H1 (cell line): ENCODE results near the gene FAAH2. TPM values are rescaled to one million over a fixed set of nuclear protein-coding genes. Genes with fewer than 3 reads are reported as not detected.
A peak's percentile ranks its signal among the peaks of the same experiment; 100 is the strongest.

Experiments used
- CTCF ChIA-PET: fragments of 300-600 bp; sonication (Branson Sonifier 250); formaldehyde crosslinking; loops from one replicate; lab custom pipeline; 2021; ENCODE audit not compliant: partially characterized antibody; lab: Charles Lee
- POLR2A ChIA-PET: fragments of 300-600 bp; sonication (Branson Sonifier 250); formaldehyde crosslinking; loops from one replicate; lab custom pipeline; 2021; ENCODE audit warnings: inconsistent platforms; ENCODE audit not compliant: partially characterized antibody; lab: Charles Lee
- DNase-seq, 2 experiments: peaks; one replicate each; pipeline versions ENCODE4 v3.0.0 to v3.0.0-alpha.2; 2010 to 2022; ENCODE audit warnings: low spot score in 2 of 2, low read depth in 1 of 2, mixed read lengths in 1 of 2
- FAIRE-seq: peaks from 2 replicates; lab custom pipeline; 2011; peaks lifted over from hg19 to GRCh38; lab: Jason Lieb, UNC
- H2AFZ ChIP-seq: 2 replicates; pipeline ENCODE4 v1.8.1; 2012; ENCODE audit warnings: low read length, inconsistent platforms
- H2AK5ac ChIP-seq: 2 replicates; pipeline ENCODE4 v1.6.1; 2013; ENCODE audit warnings: low read depth, low read length
- H2BK120ac ChIP-seq: replicated peaks from 2 replicates; pipeline ENCODE3; 2013; ENCODE audit warnings: low read depth, low read length, inconsistent platforms
- H2BK12ac ChIP-seq: 2 replicates; pipeline ENCODE4 v1.6.1; 2013; ENCODE audit warnings: low read depth, low read length
- H2BK15ac ChIP-seq: 2 replicates; pipeline ENCODE4 v1.6.1; 2013; ENCODE audit warnings: low read length
- H2BK20ac ChIP-seq: 2 replicates; pipeline ENCODE4 v1.6.1; 2013; ENCODE audit warnings: low read length
- H2BK5ac ChIP-seq: 2 replicates; pipeline ENCODE4 v1.6.1; 2013; ENCODE audit warnings: low read depth, low read length
- H3K14ac ChIP-seq: 2 replicates; pipeline ENCODE4 v1.6.1; 2013; ENCODE audit warnings: inconsistent platforms; ENCODE audit not compliant: insufficient read length
- H3K18ac ChIP-seq: 2 replicates; pipeline ENCODE4 v1.6.1; 2013; ENCODE audit warnings: low read length; ENCODE audit errors: extremely low read depth
- H3K23ac ChIP-seq: 2 replicates; pipeline ENCODE4 v1.6.1; 2013; ENCODE audit warnings: inconsistent platforms; ENCODE audit not compliant: insufficient read length
- H3K23me2 ChIP-seq: 2 replicates; pipeline ENCODE4 v1.6.1; 2013; ENCODE audit warnings: low read depth, low read length
- H3K27ac ChIP-seq: 2 replicates; pipeline ENCODE4 v1.6.1; 2011; ENCODE audit warnings: low read depth, low read length, inconsistent platforms
- H3K27me3 ChIP-seq, 4 experiments: replicated peaks in 1 of 4; 1 replicate in 1 of 4; 2 replicates in 3 of 4; pipeline versions ENCODE4 v1.6.1 to v1.8.1; 2011 to 2013; ENCODE audit warnings: low read length in 3 of 4, mild to moderate bottlenecking in 3 of 4, inconsistent platforms in 2 of 4, mixed read lengths in 2 of 4, moderate library complexity in 1 of 4; ENCODE audit not compliant: control insufficient read depth in 3 of 4, insufficient read depth in 3 of 4; ENCODE audit errors: extremely low read depth in 1 of 4
- H3K36me3 ChIP-seq, 4 experiments: 2 replicates each; pipeline versions ENCODE4 v1.6.1 to v1.8.1; 2011 to 2013; ENCODE audit warnings: mild to moderate bottlenecking in 4 of 4, low read length in 3 of 4, moderate library complexity in 2 of 4, control low read depth in 1 of 4, inconsistent platforms in 1 of 4; ENCODE audit not compliant: insufficient read depth in 4 of 4, control insufficient read depth in 2 of 4
- H3K4ac ChIP-seq: replicated peaks from 2 replicates; pipeline ENCODE3; 2013; ENCODE audit warnings: low read length, low read depth, mixed read lengths, inconsistent platforms; ENCODE audit not compliant: insufficient read length
- H3K4me1 ChIP-seq, 4 experiments: replicated peaks in 1 of 4; 1 replicate in 1 of 4; 2 replicates in 3 of 4; pipeline versions ENCODE4 v1.6.1 to v1.8.1; 2011 to 2013; ENCODE audit warnings: low read length in 3 of 4, inconsistent platforms in 2 of 4, mixed read lengths in 1 of 4; ENCODE audit not compliant: insufficient read depth in 4 of 4, control insufficient read depth in 3 of 4
- H3K4me2 ChIP-seq, 2 experiments: 2 replicates each; pipeline versions ENCODE4 v1.6.1 to v1.8.1; 2011 to 2013; ENCODE audit warnings: low read depth in 2 of 2, low read length in 2 of 2, control low read depth in 1 of 2, inconsistent platforms in 1 of 2, mild to moderate bottlenecking in 1 of 2; ENCODE audit not compliant: insufficient read depth in 1 of 2
- H3K4me3 ChIP-seq, 4 experiments: fragments of 200-600, 300-600 bp in 1 of 4; sonication (generic), shearing (Covaris generic), sonication (Bioruptor Twin) in 1 of 4; 2 replicates each; pipeline versions ENCODE4 v1.5.1 to v1.8.1; 2011 to 2016; ENCODE audit warnings: low read length in 4 of 4, low read depth in 3 of 4, control low read depth in 2 of 4, inconsistent platforms in 2 of 4, mild to moderate bottlenecking in 2 of 4, mixed read lengths in 1 of 4, moderate library complexity in 1 of 4; ENCODE audit not compliant: insufficient read depth in 2 of 4; ENCODE audit errors: extremely low read depth in 1 of 4
- H3K56ac ChIP-seq: replicated peaks from 2 replicates; pipeline ENCODE3; 2013; ENCODE audit warnings: low read depth, mild to moderate bottlenecking, mixed read lengths, low read length, inconsistent platforms; ENCODE audit not compliant: insufficient read length
- H3K79me1 ChIP-seq: 2 replicates; pipeline ENCODE4 v1.6.1; 2013; ENCODE audit warnings: low read depth, low read length, control low read depth
- H3K79me2 ChIP-seq, 2 experiments: 2 replicates each; pipeline versions ENCODE4 v1.6.1 to v1.8.1; 2012 to 2013; ENCODE audit warnings: low read length in 2 of 2, mild to moderate bottlenecking in 2 of 2, inconsistent platforms in 1 of 2; ENCODE audit not compliant: insufficient read depth in 2 of 2, control insufficient read depth in 1 of 2
- H3K9ac ChIP-seq, 4 experiments: replicated peaks in 1 of 4; 1 replicate in 1 of 4; 2 replicates in 3 of 4; pipeline versions ENCODE4 v1.6.1 to v1.8.1; 2011 to 2013; ENCODE audit warnings: low read depth in 3 of 4, low read length in 3 of 4, control low read depth in 2 of 4, mild to moderate bottlenecking in 2 of 4, moderate library complexity in 2 of 4, inconsistent platforms in 1 of 4; ENCODE audit errors: extremely low read depth in 1 of 4
- H3K9me3 ChIP-seq, 2 experiments: 2 replicates each; pipeline versions ENCODE4 v1.6.1 to v1.8.1; 2012 to 2013; ENCODE audit warnings: mild to moderate bottlenecking in 2 of 2, moderate library complexity in 2 of 2, control low read depth in 1 of 2, inconsistent platforms in 1 of 2, low read depth in 1 of 2, low read length in 1 of 2, mixed read lengths in 1 of 2; ENCODE audit not compliant: insufficient read depth in 2 of 2
- H4K20me1 ChIP-seq, 2 experiments: replicated peaks in 1 of 2; 2 replicates each; pipeline versions ENCODE3 to v1.8.1; 2011 to 2013; ENCODE audit warnings: inconsistent platforms in 2 of 2, low read length in 2 of 2, mild to moderate bottlenecking in 1 of 2; ENCODE audit not compliant: insufficient read depth in 2 of 2, control insufficient read depth in 1 of 2
- H4K5ac ChIP-seq: 2 replicates; pipeline ENCODE4 v1.6.1; 2013; ENCODE audit warnings: low read length, low read depth, mixed read lengths, inconsistent platforms; ENCODE audit not compliant: insufficient read length
- H4K8ac ChIP-seq: 2 replicates; pipeline ENCODE4 v1.8.0; 2013; ENCODE audit warnings: mild to moderate bottlenecking, moderate library complexity, low read length, inconsistent platforms; ENCODE audit not compliant: insufficient read depth; ENCODE audit errors: extremely low read depth
- H4K91ac ChIP-seq: replicated peaks from 2 replicates; pipeline ENCODE3; 2013; ENCODE audit warnings: low read length, mixed read lengths, inconsistent platforms; ENCODE audit not compliant: insufficient read length
- EP300 ChIP-seq, 2 experiments: IDR thresholded peaks; 1 replicate in 1 of 2; 2 replicates in 1 of 2; pipeline ENCODE4 v1.6.1; 2011 to 2012; ENCODE audit warnings: low read depth in 2 of 2, low read length in 2 of 2, mild to moderate bottlenecking in 2 of 2, borderline replicate concordance in 1 of 2, inconsistent platforms in 1 of 2, moderate library complexity in 1 of 2
- KDM1A ChIP-seq: fragments of 200-600, 300-600 bp; sonication (generic); IDR thresholded peaks from 2 replicates; pipeline ENCODE4 v1.7.1; 2016; ENCODE audit warnings: mild to moderate bottlenecking, low read length, borderline replicate concordance
- MAX ChIP-seq: IDR thresholded peaks from 2 replicates; pipeline ENCODE4 v1.6.1; 2012; ENCODE audit warnings: inconsistent platforms
- RAD21 ChIP-seq, 2 experiments: IDR thresholded peaks in 1 of 2; conservative IDR thresholded peaks in 1 of 2; 2 replicates each; pipeline ENCODE4 v1.6.1; 2011; ENCODE audit warnings: low read depth in 2 of 2, low read length in 2 of 2, improper control_type of control experiment in 1 of 2, inconsistent platforms in 1 of 2, mild to moderate bottlenecking in 1 of 2, moderate library complexity in 1 of 2
- RBBP5 ChIP-seq: IDR thresholded peaks from 2 replicates; pipeline ENCODE4 v1.7.1; 2012; ENCODE audit warnings: low read depth, mild to moderate bottlenecking, inconsistent platforms, low read length, moderate library complexity, borderline replicate concordance
- USF2 ChIP-seq: IDR thresholded peaks from 2 replicates; pipeline ENCODE4 v1.6.1; 2011; ENCODE audit warnings: low read length, improper control_type of control experiment
- polyA plus RNA-seq, 7 experiments: library from polyadenylated mRNA; depleted of rRNA in 3 of 7; stranded (reverse) in 5 of 7; unstranded in 2 of 7; fragments of >200 nt in 5 of 7; fragments of 200-250 nt in 2 of 7; gene quantifications; 1 replicate in 5 of 7; 2 replicates in 1 of 7; 4 replicates in 1 of 7; pipeline versions ENCODE4 v1.2.1 to v1.2.3, GENCODE V29; 2011 to 2013; ENCODE audit warnings: missing spikeins in 2 of 7, mixed read lengths in 2 of 7
- total RNA-seq: library from RNA; stranded (reverse); fragmentation: NEBNext Ultra II Directional; extraction: Animal tissue kit (Norgen Biotek cat#: 25700); gene quantifications from 2 replicates; pipeline ENCODE4 v1.2.1, GENCODE V29; 2021
- TF ChIP-seq, protein P1 (sequence below), 3 experiments: IDR thresholded peaks; 1 replicate in 2 of 3; 2 replicates in 1 of 3; pipeline versions ENCODE4 v1.5.1 to v1.6.1; 2011; ENCODE audit warnings: low read length in 3 of 3, mild to moderate bottlenecking in 3 of 3, inconsistent platforms in 2 of 3, low read depth in 1 of 3, moderate library complexity in 1 of 3; ENCODE audit not compliant: insufficient read depth in 1 of 3; ENCODE audit errors: control extremely low read depth in 1 of 3

FAAH2 gene
- total and polyA plus RNA-seq, 2 of the 8 experiments (the other 6 are each of a cell fraction or from before 2014, with no cell fraction given), result 3.6 to 4.4 TPM

- Histone ChIP-seq H3K4me3 (no peak overlapping the region), H3K56ac (no peak overlapping the region), H3K14ac (no peak overlapping the region), H2BK5ac (no peak overlapping the region), H3K9me3 (no peaks in the 10 kb centered on the region), H2BK12ac (no peak overlapping the region), H4K8ac (no peak overlapping the region), H3K79me1 (no peaks in the 10 kb centered on the region), H4K5ac (no peak overlapping the region), H3K27ac (no peak overlapping the region), H2BK120ac (no peak overlapping the region), H3K4me2 (no peak overlapping the region), H3K4me1 (no peaks in the 10 kb centered on the region), H3K4ac (no peak overlapping the region), H3K79me2 (no peaks in the 10 kb centered on the region), H2AFZ (no peak overlapping the region), H3K9ac (no peak overlapping the region), H3K18ac (no peak overlapping the region), H3K27me3 (no peaks in the 10 kb centered on the region), H2BK20ac (no peak overlapping the region), H4K91ac (no peak overlapping the region), H3K36me3 (no peaks in the 10 kb centered on the region), H2BK15ac (no peak overlapping the region), H3K23ac (no peak overlapping the region), H4K20me1 (no peaks in the 10 kb centered on the region), H2AK5ac (no peak overlapping the region), H3K23me2 (no peaks in the 10 kb centered on the region; the same call in 1 of the 2 replicates)
- DNase-seq, result peak in 1 of 2 experiments; percentile 35
- ChIA-PET CTCF (no interaction called here), POLR2A (interaction anchor here (0.7 kb wide), 1 partner anchor 24 kb away, joined by 3 read pairs; no protein-coding TSS in a partner anchor)
- TF ChIP-seq MAX, result no peak
- TF ChIP-seq, protein P1, sequence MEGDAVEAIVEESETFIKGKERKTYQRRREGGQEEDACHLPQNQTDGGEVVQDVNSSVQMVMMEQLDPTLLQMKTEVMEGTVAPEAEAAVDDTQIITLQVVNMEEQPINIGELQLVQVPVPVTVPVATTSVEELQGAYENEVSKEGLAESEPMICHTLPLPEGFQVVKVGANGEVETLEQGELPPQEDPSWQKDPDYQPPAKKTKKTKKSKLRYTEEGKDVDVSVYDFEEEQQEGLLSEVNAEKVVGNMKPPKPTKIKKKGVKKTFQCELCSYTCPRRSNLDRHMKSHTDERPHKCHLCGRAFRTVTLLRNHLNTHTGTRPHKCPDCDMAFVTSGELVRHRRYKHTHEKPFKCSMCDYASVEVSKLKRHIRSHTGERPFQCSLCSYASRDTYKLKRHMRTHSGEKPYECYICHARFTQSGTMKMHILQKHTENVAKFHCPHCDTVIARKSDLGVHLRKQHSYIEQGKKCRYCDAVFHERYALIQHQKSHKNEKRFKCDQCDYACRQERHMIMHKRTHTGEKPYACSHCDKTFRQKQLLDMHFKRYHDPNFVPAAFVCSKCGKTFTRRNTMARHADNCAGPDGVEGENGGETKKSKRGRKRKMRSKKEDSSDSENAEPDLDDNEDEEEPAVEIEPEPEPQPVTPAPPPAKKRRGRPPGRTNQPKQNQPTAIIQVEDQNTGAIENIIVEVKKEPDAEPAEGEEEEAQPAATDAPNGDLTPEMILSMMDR (IDR thresholded peaks at IDR 0.05; ENCODE audit: control extremely low read depth in 1 of 3, insufficient read depth in 1 of 3, low read depth in 1 of 3, low read length in 3 of 3), result peak; percentile 15 to 56 (median 34); a peak in 3 of 4 replicates
- TF ChIP-seq RAD21 (IDR thresholded peaks at IDR 0.05 in 1 of 2, conservative IDR thresholded peaks at IDR 0.05 in 1 of 2; ENCODE audit: low read depth in 2 of 2, low read length in 2 of 2), result peak; percentile 28 to 47
- no peak for TF ChIP-seq RBBP5
- TF ChIP-seq EP300 (IDR thresholded peaks at IDR 0.05; ENCODE audit: borderline replicate concordance in 1 of 2, low read depth in 2 of 2, low read length in 2 of 2), result no peak
- TF ChIP-seq KDM1A, result no peak
- TF ChIP-seq USF2, result no peak
- FAIRE-seq, result peak; percentile 75
Observed at GRCh38 chrX:57329008-57329407, 42.5 kb downstream of the FAAH2 start.
